ENCODE measurements around the gene TSHZ2.

Gene TSHZ2

GRCh38 chr20:53068241-53068640, 96.1 kb downstream of the TSHZ2 start:
- no peak for DNase-seq (ENCODE audit: low read depth)

DNA sequence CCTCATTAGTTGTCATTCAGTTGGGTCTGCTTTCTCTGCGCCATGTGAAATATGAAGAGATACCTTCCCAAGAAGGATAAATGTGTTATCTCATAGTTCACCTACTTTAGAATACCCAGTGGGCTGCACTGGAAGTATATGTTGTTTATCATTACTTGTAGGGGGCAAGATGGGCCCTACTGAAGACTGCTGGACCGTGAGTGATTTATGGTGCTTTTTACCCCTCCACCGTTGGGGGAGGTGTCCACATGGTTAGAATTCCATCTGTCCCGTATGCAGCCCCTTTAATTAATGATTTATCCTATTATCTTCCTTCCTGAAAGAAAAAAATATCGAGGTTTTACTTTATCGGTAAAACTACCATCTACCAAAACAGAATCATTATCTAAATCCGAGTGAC, 97.0 kb downstream of the TSHZ2 start:
- no peak for DNase-seq (ENCODE audit: low read depth)

DNA sequence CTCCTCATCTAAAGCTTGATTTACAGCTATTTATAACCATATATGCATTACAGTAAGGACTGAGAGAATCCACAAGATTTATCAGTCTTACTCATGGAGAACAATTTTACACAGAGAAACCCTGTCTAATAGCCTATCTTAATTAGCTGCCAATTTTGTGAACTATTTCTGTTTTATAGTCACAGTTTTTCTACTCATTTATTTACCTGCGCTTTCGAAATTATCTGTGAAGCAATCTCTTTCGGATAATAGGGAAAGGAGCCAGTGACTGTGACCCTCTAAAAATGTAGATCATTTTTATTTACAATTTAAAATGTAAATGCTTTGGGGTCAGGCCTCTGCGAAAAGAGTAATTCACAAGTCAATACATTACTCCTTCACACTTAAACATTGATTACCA, 98.1 kb downstream of the TSHZ2 start:
- no peak for DNase-seq (ENCODE audit: low read depth)

DNA sequence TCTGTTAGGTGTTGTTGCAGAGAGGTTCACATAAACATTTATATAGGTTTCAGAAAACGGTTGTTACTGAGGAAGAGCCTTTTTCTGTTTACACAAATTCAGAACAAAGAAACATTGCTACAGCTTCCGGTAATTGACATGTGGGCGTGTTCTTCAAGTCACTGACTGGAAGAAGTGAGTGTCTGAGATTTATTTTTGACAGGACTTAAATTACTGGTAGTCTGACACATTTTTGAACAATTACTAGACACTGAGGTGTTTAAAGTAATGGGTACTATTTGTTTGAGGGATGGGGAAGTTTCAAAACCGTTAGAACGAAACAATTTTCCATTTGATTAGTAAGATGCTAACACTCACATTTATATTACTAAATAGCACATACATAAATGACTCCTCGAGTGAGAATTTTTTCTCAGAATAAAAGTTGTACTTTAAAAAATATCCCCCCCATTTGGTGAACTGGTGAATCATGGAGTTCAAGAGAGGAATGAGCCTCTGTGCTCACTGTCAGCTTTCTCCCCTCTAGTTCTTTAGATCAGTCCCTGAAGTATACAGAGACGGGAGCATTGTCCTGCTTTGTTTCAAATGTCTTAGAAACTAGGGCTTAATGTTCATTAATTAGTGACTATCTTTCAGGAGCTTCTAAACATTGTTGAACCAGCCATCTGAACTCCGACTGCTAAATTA, 98.7 kb downstream of the TSHZ2 start:
- DNase-seq (ENCODE audit: low read depth) = no peak

- no peak for DNase-seq (ENCODE audit: low read depth)
Measured at GRCh38 chr20:53071833-53072232, 99.7 kb downstream of the TSHZ2 start.

DNA sequence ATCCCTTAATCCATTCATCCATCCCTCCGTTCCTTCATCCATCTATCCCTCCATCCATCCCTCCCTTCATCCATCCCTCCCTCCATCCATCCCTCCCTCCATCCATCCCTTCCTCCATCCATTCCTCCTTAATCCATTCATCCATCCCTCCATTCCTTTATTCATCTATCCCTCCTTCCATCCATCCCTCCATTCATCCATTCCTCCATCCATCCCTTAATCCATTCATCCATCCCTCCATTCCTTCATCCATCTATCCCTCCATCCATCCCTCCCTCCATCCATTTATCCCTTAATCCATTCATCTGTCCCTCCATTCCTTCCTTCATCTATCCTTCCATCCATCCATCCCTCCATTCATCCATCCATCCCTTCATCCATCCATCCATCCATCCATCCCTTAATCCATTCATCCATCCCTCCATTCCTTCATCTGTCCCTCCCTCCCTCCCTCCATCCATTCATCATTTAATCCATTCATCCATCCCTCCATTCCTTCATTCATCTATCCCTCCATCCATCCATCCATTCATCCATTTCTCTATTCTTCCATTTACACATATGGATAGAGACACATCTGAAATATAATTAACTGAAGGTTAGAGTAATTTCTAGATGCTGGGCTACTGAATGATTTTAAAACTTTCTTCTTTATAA, 100.9 kb downstream of the TSHZ2 start:
- DNase-seq (ENCODE audit: low read depth) = no peak

DNA sequence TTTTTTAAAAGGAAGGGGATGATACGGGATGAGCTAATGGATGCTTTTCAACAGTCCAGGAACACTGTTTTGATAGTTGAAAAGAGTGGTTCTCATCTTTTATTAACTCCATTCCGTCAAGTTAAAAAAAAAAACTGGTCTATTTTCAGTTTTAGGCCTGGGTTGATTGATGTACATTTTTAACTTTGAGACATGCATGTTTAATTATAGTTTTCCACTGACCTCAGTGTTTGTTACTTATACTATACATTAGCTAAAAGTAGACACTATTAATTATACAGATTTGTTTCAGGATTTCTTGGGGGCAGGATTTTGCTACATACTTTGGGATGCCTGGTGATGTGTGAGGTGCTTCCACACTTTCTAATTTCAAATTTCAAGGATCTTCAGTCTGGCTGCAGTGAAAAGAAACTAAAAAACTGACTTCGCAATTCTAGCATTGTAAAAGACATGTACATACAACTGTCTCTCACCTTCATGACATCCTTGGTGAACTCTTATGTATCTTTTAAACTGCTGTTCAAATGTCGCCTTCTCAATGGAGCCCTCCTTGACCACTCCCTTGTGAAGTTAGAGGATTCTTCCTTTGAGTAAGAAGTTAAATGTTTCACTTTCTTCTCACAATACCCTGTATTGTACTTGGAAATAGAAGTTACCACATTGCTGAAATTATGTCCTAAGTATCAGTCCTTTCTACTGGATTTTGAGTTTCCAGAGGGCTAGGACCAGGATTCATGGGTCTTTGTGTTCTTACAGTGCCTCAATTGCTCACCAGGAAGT, 101.7 kb downstream of the TSHZ2 start:
- DNase-seq (ENCODE audit: low read depth) = no peak

- DNase-seq (ENCODE audit: low read depth) = no peak
Measured at GRCh38 chr20:53074811-53075314, 102.7 kb downstream of the TSHZ2 start.

- no peak for DNase-seq (ENCODE audit: low read depth)
Measured at GRCh38 chr20:53076668-53077067, 104.5 kb downstream of the TSHZ2 start.

DNA sequence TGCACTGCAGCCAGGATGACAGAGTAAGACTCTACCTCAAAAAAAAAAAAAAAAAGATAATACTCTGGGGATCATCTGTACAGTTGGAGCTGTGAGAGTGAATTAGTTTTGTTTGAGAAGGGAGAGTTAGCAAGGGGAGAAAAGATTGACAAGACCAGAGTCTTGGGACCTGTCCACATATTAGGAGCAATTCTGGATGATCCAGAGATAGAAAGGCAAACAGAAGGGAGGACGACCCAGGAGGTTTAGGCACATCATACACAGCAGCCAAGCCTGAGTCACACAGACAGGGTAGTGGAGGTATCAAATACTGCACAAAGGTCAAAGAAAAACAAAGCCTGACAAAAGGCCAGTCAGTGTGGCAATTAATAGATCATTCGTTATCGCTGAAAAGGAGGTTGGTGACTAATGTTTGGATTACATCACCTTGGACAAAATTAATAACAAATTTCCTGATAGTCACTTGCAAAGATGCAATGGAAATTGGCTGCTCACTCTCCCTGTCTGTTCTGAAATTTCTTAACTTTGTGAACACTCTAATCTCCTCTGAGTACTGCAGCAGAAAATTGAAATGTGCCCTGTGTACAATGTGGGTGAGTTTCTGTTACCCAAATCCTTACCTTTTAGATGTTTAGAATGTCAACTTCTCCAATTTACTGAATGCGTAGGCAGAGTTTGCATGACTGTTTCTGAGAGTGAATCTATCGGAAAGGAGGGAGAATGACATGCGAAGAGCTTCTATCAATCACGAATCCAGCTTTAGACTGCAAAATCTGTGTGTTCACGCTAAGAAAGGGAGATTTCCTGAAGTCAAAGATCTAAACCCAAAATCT, 105.4 kb downstream of the TSHZ2 start:
- no peak for DNase-seq (ENCODE audit: low read depth)

- DNase-seq (ENCODE audit: low read depth) = no peak
Measured at GRCh38 chr20:53078761-53079160, 106.6 kb downstream of the TSHZ2 start.

- no peak for DNase-seq (ENCODE audit: low read depth)
Measured at GRCh38 chr20:53079261-53079691, 107.1 kb downstream of the TSHZ2 start.

DNA sequence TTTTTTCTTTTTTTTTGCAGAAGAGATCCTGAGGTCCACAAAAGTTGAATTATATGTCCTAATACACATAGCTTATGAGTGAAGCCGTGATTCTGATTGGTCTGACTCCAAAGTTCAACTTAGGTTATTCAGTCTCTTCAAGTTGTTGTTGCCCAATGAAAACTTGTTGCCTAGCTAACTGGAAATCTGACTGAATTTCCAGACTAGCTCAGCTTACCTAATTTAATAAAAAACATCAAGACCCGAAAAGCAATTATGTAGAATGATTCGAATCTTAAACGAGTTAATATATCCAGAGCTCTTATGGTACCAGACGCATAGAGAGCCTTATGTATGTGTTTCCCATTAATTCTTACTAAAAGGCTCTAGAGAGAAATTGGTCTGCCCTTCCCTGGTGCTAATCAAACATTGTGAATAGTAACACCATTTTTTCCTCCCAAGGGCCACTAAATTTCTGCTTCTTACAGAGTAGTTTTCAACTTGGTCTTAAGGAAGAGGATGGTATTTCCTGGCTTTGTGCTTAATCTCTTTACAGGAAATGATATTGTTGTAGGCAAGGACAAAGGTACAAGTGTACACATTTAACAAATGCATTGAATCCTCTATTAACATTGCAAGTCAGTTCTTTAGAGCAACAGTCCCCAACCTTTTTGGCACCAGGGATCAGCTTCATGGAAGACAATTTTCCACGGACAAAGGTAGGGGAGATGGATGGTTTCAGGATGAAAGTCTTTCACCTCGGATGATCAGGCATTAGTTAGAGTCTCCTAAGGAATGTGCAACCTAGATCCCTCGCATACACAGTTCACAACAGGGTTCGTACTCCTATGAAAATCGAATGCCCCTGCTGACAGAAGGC, 107.9 kb downstream of the TSHZ2 start:
- DNase-seq (ENCODE audit: low read depth) = no peak

- DNase-seq (ENCODE audit: low read depth) = no peak
Measured at GRCh38 chr20:53080687-53080962, 108.5 kb downstream of the TSHZ2 start.

DNA sequence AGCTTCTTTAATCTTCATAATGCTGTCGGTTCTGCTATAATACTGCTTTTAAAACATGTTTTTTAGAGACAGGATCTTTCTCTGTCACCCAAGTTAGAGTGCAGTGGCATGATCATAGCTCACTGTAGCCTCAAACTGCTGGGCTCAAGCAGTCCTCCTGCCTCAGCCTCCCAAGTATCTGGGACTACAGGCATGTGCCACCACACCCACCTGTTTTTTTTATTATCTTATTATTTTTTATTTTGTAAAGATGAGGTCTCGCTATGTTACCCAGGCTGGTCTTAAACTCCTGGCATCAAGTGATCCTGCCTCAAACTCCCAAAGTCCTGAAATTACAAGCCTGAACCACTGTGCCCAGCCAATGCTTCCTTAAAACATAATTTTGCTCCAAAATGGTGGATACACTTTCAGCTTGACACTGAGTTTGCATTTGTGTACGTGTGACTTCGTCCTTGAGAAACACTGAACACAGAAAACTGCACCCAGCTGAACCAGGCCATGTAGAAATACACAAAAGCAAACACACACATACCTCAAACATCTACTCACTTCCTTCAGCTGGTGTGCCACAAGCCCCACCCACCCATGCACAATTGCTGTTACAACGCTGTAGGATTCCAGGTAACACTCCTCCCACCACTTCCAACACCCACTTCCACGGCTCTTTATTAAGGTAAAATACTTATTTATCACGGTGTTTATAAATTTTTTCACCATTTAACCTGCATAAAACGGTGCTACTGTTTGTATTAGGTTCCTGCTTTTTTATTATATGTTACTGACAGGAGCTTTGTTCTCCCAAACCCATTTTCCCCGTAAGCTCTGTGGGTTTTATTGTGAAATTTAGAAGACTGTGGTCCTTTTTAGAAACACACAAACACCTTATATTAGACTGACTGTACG, 109.1 kb downstream of the TSHZ2 start:
- DNase-seq (ENCODE audit: low read depth) = no peak

- no peak for DNase-seq (ENCODE audit: low read depth)
Measured at GRCh38 chr20:53081916-53082863, 110.0 kb downstream of the TSHZ2 start.

GRCh38 chr20:53083411-53083810, 111.3 kb downstream of the TSHZ2 start:
- DNase-seq (ENCODE audit: low read depth) = no peak

- no peak for DNase-seq (ENCODE audit: low read depth)
Measured at GRCh38 chr20:53084408-53084997, 112.3 kb downstream of the TSHZ2 start.

DNA sequence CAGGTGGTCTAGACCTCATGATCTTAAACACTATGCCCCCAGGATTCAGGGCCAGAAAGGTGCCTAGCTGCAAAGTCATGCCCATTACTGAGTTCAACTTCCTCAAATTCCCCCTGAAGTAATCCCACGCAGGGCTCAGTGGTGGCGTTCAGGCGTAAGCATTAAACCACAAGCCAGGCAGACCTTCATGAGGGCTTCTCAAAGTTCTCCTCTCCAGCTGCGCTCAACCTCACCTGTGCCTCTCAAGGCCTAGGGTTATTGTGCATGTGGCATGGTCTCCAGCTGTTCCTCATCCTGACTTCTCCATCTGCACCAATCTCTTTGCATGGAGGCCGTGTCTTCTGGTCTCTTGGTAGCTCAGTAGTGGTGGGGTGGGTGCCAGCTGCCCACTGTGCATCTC, 113.6 kb downstream of the TSHZ2 start:
- no peak for DNase-seq (ENCODE audit: low read depth)

Measured in stimulated activated CD8-positive, alpha-beta memory T cell treated with anti-CD3 and anti-CD28 coated beads, Interleukin-15, amount 100 ng/mL, for 24 hours (primary cell).